Endothelial cell of umbilical vein (primary cell): ENCODE data around the gene PSD4. TPM values are rescaled to one million over a fixed set of nuclear protein-coding genes. Genes with fewer than 3 reads are reported as not detected.

Experiments used
- BruUV-seq: library from RNA; stranded (reverse); fragments of 400-500 nt; replicated peaks from 2 replicates; lab custom pipeline; 2021; lab: Mats Ljungman, UMichigan
- CTCF ChIA-PET: fragments of 300-600, 350-600 bp; sonication (Branson Sonifier 250); formaldehyde crosslinking; loops from one replicate; lab custom pipeline; 2021; ENCODE audit warnings: antibody characterized with exemption, inconsistent platforms; lab: Charles Lee
- POLR2A ChIA-PET: fragments of 300-600, 350-600 bp; sonication (Branson Sonifier 250); formaldehyde crosslinking; loops from one replicate; lab custom pipeline; 2021; ENCODE audit warnings: antibody characterized with exemption, inconsistent platforms; lab: Charles Lee
- DNase-seq: peaks from one replicate; pipeline ENCODE4 v3.0.0-alpha.2; 2011; ENCODE audit warnings: low read depth, low spot score
- FAIRE-seq: peaks from 2 replicates; lab custom pipeline; 2011; peaks lifted over from hg19 to GRCh38; lab: Jason Lieb, UNC
- H2AFZ ChIP-seq: 2 replicates; pipeline ENCODE4 v1.6.0; 2012; ENCODE audit warnings: low read depth, low read length, control low read depth, inconsistent platforms
- H3K27ac ChIP-seq: 2 replicates; pipeline ENCODE4 v1.5.1; 2011; ENCODE audit warnings: low read depth, mild to moderate bottlenecking, control low read depth, low read length, moderate library complexity; ENCODE audit not compliant: insufficient read depth
- H3K27me3 ChIP-seq, 2 experiments: 2 replicates each; pipeline versions ENCODE4 v1.6.0 to v1.6.1; 2011; ENCODE audit warnings: low read length in 2 of 2, mixed read lengths in 1 of 2; ENCODE audit not compliant: control insufficient read depth in 2 of 2, insufficient read depth in 2 of 2
- H3K36me3 ChIP-seq, 2 experiments: 2 replicates in 1 of 2; 3 replicates in 1 of 2; pipeline ENCODE4 v1.5.1; 2011; ENCODE audit warnings: low read length in 2 of 2, mild to moderate bottlenecking in 1 of 2, moderate library complexity in 1 of 2; ENCODE audit not compliant: control insufficient read depth in 2 of 2, insufficient read depth in 2 of 2; ENCODE audit errors: extremely low read depth in 1 of 2
- H3K4me1 ChIP-seq: 3 replicates; pipeline ENCODE4 v1.5.1; 2011; ENCODE audit warnings: mild to moderate bottlenecking, low read length; ENCODE audit not compliant: control insufficient read depth, insufficient read depth; ENCODE audit errors: extremely low read depth
- H3K4me2 ChIP-seq: 2 replicates; pipeline ENCODE4 v1.6.1; 2011; ENCODE audit warnings: low read length, control low read depth, mixed read lengths; ENCODE audit not compliant: insufficient read depth
- H3K4me3 ChIP-seq, 3 experiments: fragments of 200-600 bp in 1 of 3; sonication (generic), shearing (Covaris generic) in 1 of 3; replicated peaks in 1 of 3; 2 replicates each; pipeline ENCODE4 v1.5.1; 2011 to 2016; ENCODE audit warnings: control low read depth in 3 of 3, low read length in 3 of 3, mild to moderate bottlenecking in 2 of 3, inconsistent platforms in 1 of 3, low read depth in 1 of 3, moderate library complexity in 1 of 3; ENCODE audit not compliant: insufficient read depth in 1 of 3
- H3K79me2 ChIP-seq: 2 replicates; pipeline ENCODE4 v1.6.0; 2012; ENCODE audit warnings: low read length, inconsistent platforms; ENCODE audit not compliant: control insufficient read depth, insufficient read depth
- H3K9ac ChIP-seq: replicated peaks from 2 replicates; pipeline ENCODE3; 2011; ENCODE audit warnings: low read length, control low read depth; ENCODE audit not compliant: insufficient read depth; ENCODE audit errors: extremely low read depth
- H3K9me1 ChIP-seq: replicated peaks from 3 replicates; pipeline ENCODE4 v1.6.0; 2011; ENCODE audit warnings: mild to moderate bottlenecking, low read length; ENCODE audit not compliant: control insufficient read depth, insufficient read depth; ENCODE audit errors: extremely low read depth
- H3K9me3 ChIP-seq: replicated peaks from 2 replicates; pipeline ENCODE4 v1.5.1; 2012; ENCODE audit warnings: low read length, inconsistent platforms; ENCODE audit not compliant: control insufficient read depth, insufficient read depth
- H4K20me1 ChIP-seq: replicated peaks from 2 replicates; pipeline ENCODE3; 2011; ENCODE audit warnings: mild to moderate bottlenecking, low read length; ENCODE audit not compliant: control insufficient read depth, insufficient read depth; ENCODE audit errors: extremely low read depth
- CTCF ChIP-seq, 2 donors: IDR thresholded peaks; 1 replicate in 1 of 2; 2 replicates in 1 of 2; pipeline ENCODE4 v1.5.1; 2011; ENCODE audit warnings: low read length in 2 of 2, mild to moderate bottlenecking in 2 of 2, moderate library complexity in 2 of 2, control low read depth in 1 of 2, inconsistent platforms in 1 of 2, low read depth in 1 of 2; ENCODE audit not compliant: insufficient read depth in 1 of 2; ENCODE audit errors: extremely low read depth in 1 of 2
- EZH2 ChIP-seq: IDR thresholded peaks from 2 replicates; pipeline ENCODE4 v1.6.1; 2012; ENCODE audit warnings: borderline replicate concordance, low read depth, mild to moderate bottlenecking, moderate library complexity, low read length, inconsistent platforms; ENCODE audit not compliant: severe bottlenecking
- FOS ChIP-seq: IDR thresholded peaks from 2 replicates; pipeline ENCODE4 v1.6.1; 2011; ENCODE audit warnings: mild to moderate bottlenecking, low read length, moderate library complexity, borderline replicate concordance; ENCODE audit not compliant: insufficient read depth
- GATA2 ChIP-seq: IDR thresholded peaks from 2 replicates; pipeline ENCODE4 v1.7.0; 2011; ENCODE audit warnings: low read depth, mild to moderate bottlenecking, moderate library complexity, mixed read lengths, low read length; ENCODE audit not compliant: insufficient read length, insufficient read depth
- JUN ChIP-seq: IDR thresholded peaks from 2 replicates; pipeline ENCODE4 v1.6.1; 2011; ENCODE audit warnings: borderline replicate concordance, low read depth; ENCODE audit not compliant: insufficient read length, insufficient read depth
- MAX ChIP-seq: IDR thresholded peaks from 2 replicates; pipeline ENCODE4 v1.6.1; 2011; ENCODE audit not compliant: insufficient read depth, insufficient read length
- MYC ChIP-seq: IDR thresholded peaks from one replicate; pipeline ENCODE4 v1.6.1; 2011; ENCODE audit warnings: mild to moderate bottlenecking, low read depth, low read length
- POLR2A ChIP-seq: IDR thresholded peaks from 2 replicates; pipeline ENCODE4 v1.6.1; 2012; ENCODE audit warnings: low read depth, mild to moderate bottlenecking, control low read depth, low read length
- POLR2AphosphoS5 ChIP-seq: IDR thresholded peaks from 2 replicates; pipeline ENCODE4 v1.6.1; 2012; ENCODE audit warnings: low read depth, mild to moderate bottlenecking, control low read depth, low read length, moderate library complexity; ENCODE audit not compliant: insufficient read depth
- dilution Hi-C: fragments of 300-500 bp; cut with MboI; formaldehyde crosslinking; loops from one replicate; pipeline ENCODE4 v1.15.0; 2019; ENCODE audit warnings: low sequenced_read_pairs; ENCODE audit not compliant: extremely low pct_ligation_motif_present
- intact Hi-C: fragments of 100-400 bp; cut with micrococcal nuclease; formaldehyde crosslinking; loops from one replicate; pipeline ENCODE4 v1.10.0; 2022
- polyA plus RNA-seq, 4 experiments: library from polyadenylated mRNA; depleted of rRNA in 3 of 4; stranded (reverse) in 3 of 4; unstranded in 1 of 4; fragments of >200 nt; gene quantifications; 2 replicates each; pipeline versions ENCODE4 v1.2.1 to v1.2.3, GENCODE V29; 2011 to 2012; ENCODE audit warnings: missing spikeins in 1 of 4
- total RNA-seq: library from RNA; stranded (reverse); gene quantifications from 2 replicates; pipeline ENCODE4 v1.2.3, GENCODE V29; 2021

The PSD4 gene
- total and polyA plus RNA-seq, 2 donors (not counting 3 experiments of a cell fraction or from before 2014, with no cell fraction given), result 0.01 to 0.24 TPM

DNA sequence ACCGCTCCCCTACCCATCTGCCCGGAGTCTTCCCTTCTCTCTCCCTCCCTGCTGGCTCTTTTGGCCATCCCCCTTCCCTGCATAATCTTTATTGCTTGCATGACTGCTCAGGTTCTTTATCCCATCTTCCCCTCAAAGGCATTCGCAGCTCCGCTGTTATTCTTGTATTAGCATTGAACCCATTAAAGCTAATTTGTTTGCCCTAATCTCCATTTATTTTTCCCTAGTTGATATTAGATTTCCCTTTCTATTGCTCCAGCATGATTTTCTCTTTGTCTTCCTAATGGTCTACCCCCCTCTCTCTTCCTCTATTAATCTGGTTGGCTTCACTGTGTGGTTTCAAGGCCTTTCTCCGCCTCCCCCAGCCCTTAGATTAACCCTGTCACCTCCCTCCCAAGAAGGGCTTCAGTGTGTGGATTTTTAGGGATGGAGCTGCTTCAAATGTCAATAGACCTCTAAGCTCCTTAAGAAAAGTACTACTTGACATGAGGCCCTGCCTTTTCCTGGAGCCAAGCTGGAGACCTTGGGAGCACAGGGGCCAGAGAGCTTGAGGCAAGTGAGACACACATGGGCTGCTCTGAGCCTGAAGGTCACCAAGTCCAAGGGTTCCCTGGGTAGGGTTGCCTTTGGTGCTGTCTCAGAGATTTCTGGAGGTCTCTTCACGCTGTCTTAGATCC lies 84.8 kb downstream of the PSD4 start:
- DNase-seq (no peak), FAIRE-seq (no peak)
- BruUV-seq, result no TSS peak
- H3K27ac ChIP-seq, result no peak overlapping the region
- POLR2A ChIA-PET, result no interaction called here
- peaks cover 0 to 20% of the 10 kb centered on the region in 2 experiments for H3K27me3 ChIP-seq
- intact Hi-C loops (no loop called here), dilution Hi-C loops (no loop called here)
- H3K9ac ChIP-seq, result no peak overlapping the region
- H3K4me2 ChIP-seq, result no peak overlapping the region
- no peak overlapping the region for H3K4me3 ChIP-seq
- H3K4me1 ChIP-seq, result no peaks in the 10 kb centered on the region
- CTCF ChIA-PET, result interaction anchor here (1.0 to 2.2 kb wide), 2 partner anchors 12 to 60 kb away, joined by 3 to 9 read pairs; no protein-coding TSS in a partner anchor
- no peaks in the 10 kb centered on the region for H3K79me2 ChIP-seq
- no peaks in the 10 kb centered on the region for H4K20me1 ChIP-seq
- no peaks in the 10 kb centered on the region for H3K36me3 ChIP-seq
- no peaks in the 10 kb centered on the region for H3K9me1 ChIP-seq
- TF ChIP-seq MAX, result no peak
- no peak for TF ChIP-seq POLR2AphosphoS5
- no peak for TF ChIP-seq EZH2
- TF ChIP-seq POLR2A, result no peak
- no peak for TF ChIP-seq JUN
- TF ChIP-seq GATA2, result no peak
- TF ChIP-seq FOS, result no peak
- no peak for TF ChIP-seq MYC
- no peak for TF ChIP-seq CTCF (IDR thresholded peaks at IDR 0.05; ENCODE audit: extremely low read depth in 1 of 2, insufficient read depth in 1 of 2, low read depth in 1 of 2, low read length in 2 of 2)
- no peak overlapping the region for H2AFZ ChIP-seq
- no peaks in the 10 kb centered on the region for H3K9me3 ChIP-seq

Other genes starting within 250 kb of the PSD4 start
- gene IL36G, start 196.0 kb upstream of the PSD4 start, total RNA-seq, result not detected in 2 replicates
- gene IL36G, start 196.0 kb upstream of the PSD4 start, polyA plus RNA-seq, result not detected in 2 replicates
- not detected in 2 replicates for gene IL36A, start 168.5 kb upstream of the PSD4 start, total RNA-seq
- gene IL36A, start 168.5 kb upstream of the PSD4 start, polyA plus RNA-seq, result not detected in 2 replicates
- not detected in 2 replicates for gene IL36B, start 121.1 kb upstream of the PSD4 start, total RNA-seq
- gene IL36B, start 121.1 kb upstream of the PSD4 start, polyA plus RNA-seq, result not detected in 2 replicates
- gene IL36RN, start 114.8 kb upstream of the PSD4 start, total RNA-seq, result not detected in 2 replicates
- not detected in 2 replicates for gene IL36RN, start 114.8 kb upstream of the PSD4 start, polyA plus RNA-seq
- not detected in 2 replicates for gene IL1F10, start 106.0 kb upstream of the PSD4 start, total RNA-seq
- gene IL1F10, start 106.0 kb upstream of the PSD4 start, polyA plus RNA-seq, result not detected in 2 replicates
- not detected in 2 replicates for gene IL1RN, start 46.4 kb upstream of the PSD4 start, total RNA-seq
- gene IL1RN, start 46.4 kb upstream of the PSD4 start, polyA plus RNA-seq, result not detected in 2 replicates
- 0.22 and 0.28 TPM in 2 replicates for gene PAX8, start 105.0 kb downstream of the PSD4 start, total RNA-seq
- gene PAX8, start 105.0 kb downstream of the PSD4 start, polyA plus RNA-seq, result 0.62 and 1.4 TPM in 2 replicates